Activated CD4-positive, alpha-beta memory T cell treated with anti-CD3 and anti-CD28 coated beads for 36 hours (primary cell): ENCODE data around the gene LYRM4. TPM values are rescaled to one million over a fixed set of nuclear protein-coding genes. Genes with fewer than 3 reads are reported as not detected.
A peak's percentile ranks its signal among the peaks of the same experiment; 100 is the strongest.

Source experiments
- CTCF ChIA-PET: fragments of 350-600 bp; sonication (Branson Sonifier 250); formaldehyde crosslinking; loops from one replicate; lab custom pipeline; 2021; ENCODE audit warnings: antibody characterized with exemption, inconsistent platforms; lab: Charles Lee
- POLR2A ChIA-PET: fragments of 350-600 bp; sonication (Branson Sonifier 250); formaldehyde crosslinking; loops from one replicate; lab custom pipeline; 2021; ENCODE audit warnings: antibody characterized with exemption; lab: Charles Lee
- DNase-seq: peaks from one replicate; pipeline ENCODE4 v3.0.0-alpha.2; 2020
- H3K27ac Mint-ChIP-seq: one replicate; pipeline ENCODE4 v1.8.0; 2021; ENCODE audit warnings: mixed read lengths
- H3K27me3 Mint-ChIP-seq: one replicate; pipeline ENCODE4 v1.8.0; 2021; ENCODE audit warnings: mixed read lengths
- H3K36me3 Mint-ChIP-seq: one replicate; pipeline ENCODE4 v1.8.0; 2021; ENCODE audit warnings: mixed read lengths
- H3K4me1 Mint-ChIP-seq: one replicate; pipeline ENCODE4 v1.8.0; 2021; ENCODE audit warnings: low read depth, mixed read lengths
- H3K4me3 Mint-ChIP-seq: one replicate; pipeline ENCODE4 v1.8.0; 2021; ENCODE audit warnings: mild to moderate bottlenecking, mixed read lengths
- H3K9me3 Mint-ChIP-seq: one replicate; pipeline ENCODE4 v1.8.0; 2021; ENCODE audit warnings: mixed read lengths
- intact Hi-C: fragments of 100-400 bp; cut with micrococcal nuclease; formaldehyde crosslinking; loops from one replicate; pipeline ENCODE4 v1.15.1; 2023
- total RNA-seq, 2 experiments: library from RNA; stranded (reverse); gene quantifications; one replicate each; pipeline ENCODE4 v1.2.3, GENCODE V29; 2021

Gene LYRM4
- total RNA-seq, 2 experiments from 2014 or later = 50.6 to 53.6 TPM

DNA sequence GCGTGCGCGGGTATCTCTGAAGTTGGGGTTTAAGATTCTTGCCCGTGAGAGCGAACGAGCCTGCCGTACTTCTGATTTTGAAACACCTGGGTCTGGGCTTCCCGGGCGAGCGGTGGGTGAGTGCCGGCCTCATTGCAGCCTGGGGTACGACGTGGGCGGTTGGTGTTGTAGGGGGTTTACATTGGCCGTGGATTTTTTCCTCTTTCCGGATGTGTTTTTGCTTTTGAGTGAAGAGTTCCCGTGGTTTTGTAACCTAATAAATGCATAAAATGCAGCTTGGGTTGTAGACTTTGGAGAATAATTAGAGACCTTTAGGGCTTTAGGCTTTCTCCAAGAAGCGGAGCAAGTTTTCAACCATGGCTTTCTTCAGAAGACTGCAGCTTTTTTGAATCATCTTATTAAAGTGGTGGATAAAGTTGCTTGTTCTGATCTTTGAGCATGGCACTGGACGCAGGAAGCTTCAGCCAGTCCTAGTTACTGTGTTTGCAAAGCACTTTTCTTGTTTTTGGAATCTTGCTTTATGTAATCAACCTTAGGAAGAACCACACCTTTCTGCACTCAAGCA is 877 bp upstream of the LYRM4 start:
- Mint-ChIP-seq H3K4me3 (peak overlapping the region; percentile 98), H3K36me3 (peaks cover 21% of the 10 kb centered on the region), H3K27ac (peak overlapping the region; percentile 99), H3K27me3 (no peaks in the 10 kb centered on the region), H3K4me1 (peaks cover 40% of the 10 kb centered on the region), H3K9me3 (no peaks in the 10 kb centered on the region)
- POLR2A ChIA-PET = interaction anchor here (0.9 to 3.2 kb wide), 6 partner anchors 9 to 62 kb away, joined by 3 to 30 read pairs (median 7); no protein-coding TSS in a partner anchor
- no peak for DNase-seq
- intact Hi-C loops = loop anchor here (1.0 to 10.0 kb wide), 6 partner anchors 19 to 487 kb away; partner anchors contain the start of gene CDYL
- CTCF ChIA-PET = interaction anchor here (1.1 to 6.2 kb wide), 6 partner anchors 18 to 118 kb away, joined by 3 to 50 read pairs (median 10); no protein-coding TSS in a partner anchor

DNA sequence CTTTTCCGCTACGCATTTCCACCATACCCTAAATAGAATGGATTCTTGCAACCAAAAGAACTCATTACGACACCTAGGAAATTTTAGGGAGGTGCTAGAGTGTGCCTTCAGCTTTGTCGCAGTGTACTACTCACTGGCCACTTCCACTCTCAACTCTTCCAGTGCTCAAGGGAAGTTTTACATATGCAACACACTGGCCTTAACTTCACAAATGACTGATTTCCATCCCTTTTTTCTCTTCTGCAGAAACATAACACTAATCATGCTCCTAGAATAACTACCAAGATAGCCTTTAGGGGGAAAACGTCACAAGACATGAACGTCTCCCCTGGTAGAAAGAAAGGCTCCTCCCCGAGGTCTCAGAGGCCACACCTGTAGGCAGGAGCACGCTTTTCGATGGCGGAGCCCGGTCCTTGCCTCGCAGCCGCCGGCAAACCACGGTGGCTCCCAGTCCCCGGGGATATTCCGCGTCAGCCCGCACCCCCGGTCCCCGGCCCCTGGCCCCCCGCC is 584 bp downstream of the LYRM4 start:
- H3K27me3 Mint-ChIP-seq = no peaks in the 10 kb centered on the region
- DNase-seq = peak; percentile 80
- intact Hi-C loops = loop anchor here (1.0 to 10.0 kb wide), 6 partner anchors 61 to 485 kb away; partner anchors contain the start of gene CDYL
- peaks cover 18% of the 10 kb centered on the region for H3K36me3 Mint-ChIP-seq
- ChIA-PET CTCF (interaction anchor here (0.8 to 6.2 kb wide), 6 partner anchors 20 to 116 kb away, joined by 3 to 50 read pairs (median 10); no protein-coding TSS in a partner anchor), POLR2A (interaction anchor here (0.7 to 3.2 kb wide), 6 partner anchors 10 to 80 kb away, joined by 3 to 30 read pairs (median 7); no protein-coding TSS in a partner anchor)
- no peaks in the 10 kb centered on the region for H3K9me3 Mint-ChIP-seq
- H3K27ac Mint-ChIP-seq = peak overlapping the region; percentile 99
- peaks cover 35% of the 10 kb centered on the region for H3K4me1 Mint-ChIP-seq
- H3K4me3 Mint-ChIP-seq = peak overlapping the region; percentile 98

DNA sequence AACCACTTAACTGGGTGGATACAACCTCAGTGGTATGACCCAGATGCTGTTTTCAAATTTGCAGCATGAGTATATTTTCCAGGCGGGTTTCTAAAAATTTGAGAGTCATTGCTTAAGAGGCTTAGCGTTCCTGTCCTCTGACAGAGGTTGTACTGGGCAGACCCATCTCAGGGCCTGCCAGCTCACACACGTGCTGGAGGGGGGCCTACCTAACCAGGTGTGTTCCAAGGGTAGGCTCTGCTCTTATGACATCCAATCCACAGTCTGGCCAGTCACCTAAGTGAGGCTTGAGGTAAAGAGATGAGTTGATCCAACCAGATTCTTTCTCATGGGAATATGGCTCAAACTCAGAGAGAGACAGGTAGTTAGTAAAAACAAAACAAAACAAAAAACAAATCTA is 1.3 kb downstream of the LYRM4 start:
- CTCF ChIA-PET = interaction anchor here (0.8 to 6.2 kb wide), 6 partner anchors 43 to 116 kb away, joined by 3 to 50 read pairs (median 8); no protein-coding TSS in a partner anchor
- H3K36me3 Mint-ChIP-seq = peaks cover 25% of the 10 kb centered on the region
- no peaks in the 10 kb centered on the region for H3K27me3 Mint-ChIP-seq
- H3K27ac Mint-ChIP-seq = peak overlapping the region; percentile 99
- H3K4me3 Mint-ChIP-seq = peak overlapping the region; percentile 98
- intact Hi-C loops = no loop called here
- H3K9me3 Mint-ChIP-seq = no peaks in the 10 kb centered on the region
- POLR2A ChIA-PET = interaction anchor here (1.6 to 3.2 kb wide), 3 partner anchors 20 to 43 kb away, joined by 3 to 30 read pairs (median 22); no protein-coding TSS in a partner anchor
- peaks cover 30% of the 10 kb centered on the region for H3K4me1 Mint-ChIP-seq
- no peak for DNase-seq

DNA sequence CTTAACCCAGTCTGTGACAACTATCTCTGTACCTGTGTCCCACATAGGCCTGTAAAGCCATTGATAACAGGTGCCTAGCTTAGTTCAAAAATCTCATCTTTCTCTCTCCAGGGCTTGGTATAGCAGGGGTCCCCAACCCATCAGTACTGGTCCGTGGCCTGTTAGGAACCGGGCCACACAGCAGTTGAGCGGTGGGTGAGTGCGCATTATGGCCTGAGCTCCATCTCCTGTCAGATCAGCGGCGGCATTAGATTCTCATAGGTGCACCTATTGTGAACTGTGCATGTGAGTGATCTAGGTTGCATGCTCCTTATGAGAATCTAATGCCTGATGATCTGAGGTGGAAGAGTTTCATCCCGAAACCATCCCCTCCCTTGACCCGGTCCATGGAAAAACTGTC is 3.4 kb downstream of the LYRM4 start:
- peaks cover 38% of the 10 kb centered on the region for H3K36me3 Mint-ChIP-seq
- DNase-seq = no peak
- no peak overlapping the region for H3K27ac Mint-ChIP-seq
- H3K4me3 Mint-ChIP-seq = no peak overlapping the region
- peaks cover 21% of the 10 kb centered on the region for H3K4me1 Mint-ChIP-seq
- CTCF ChIA-PET = interaction anchor here (1.7 to 6.2 kb wide), 2 partner anchors 45 to 114 kb away, joined by 8 to 50 read pairs; no protein-coding TSS in a partner anchor
- H3K27me3 Mint-ChIP-seq = no peaks in the 10 kb centered on the region
- H3K9me3 Mint-ChIP-seq = no peaks in the 10 kb centered on the region
- intact Hi-C loops = no loop called here
- POLR2A ChIA-PET = interaction anchor here (1.1 kb wide), 1 partner anchor 48 kb away, joined by 3 read pairs; no protein-coding TSS in a partner anchor

DNA sequence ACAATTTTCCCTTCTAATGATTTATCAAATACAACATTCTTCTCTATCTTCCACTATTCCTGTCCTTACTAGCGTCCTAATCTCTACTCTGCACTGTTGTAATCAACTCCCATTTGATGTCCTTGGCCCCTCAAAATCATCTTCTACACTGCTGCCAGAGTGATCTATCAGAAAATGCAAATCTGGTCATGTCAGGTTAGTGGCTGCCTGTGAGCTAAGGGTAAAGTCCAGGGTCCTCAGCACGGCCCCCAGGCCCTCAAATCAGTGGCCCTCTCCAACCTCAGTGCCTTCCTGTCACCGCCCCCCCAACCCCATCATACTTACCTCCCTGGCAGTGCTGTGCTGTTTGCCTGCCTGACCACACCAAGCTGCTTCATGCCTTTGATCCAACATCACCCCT is 3.8 kb downstream of the LYRM4 start:
- intact Hi-C loops = no loop called here
- Mint-ChIP-seq H3K9me3 (no peaks in the 10 kb centered on the region), H3K27me3 (no peaks in the 10 kb centered on the region), H3K4me1 (peaks cover 21% of the 10 kb centered on the region), H3K36me3 (peaks cover 42% of the 10 kb centered on the region), H3K4me3 (no peak overlapping the region), H3K27ac (no peak overlapping the region)
- CTCF ChIA-PET = interaction anchor here (1.7 to 6.2 kb wide), 2 partner anchors 46 to 113 kb away, joined by 8 to 50 read pairs; no protein-coding TSS in a partner anchor
- POLR2A ChIA-PET = interaction anchor here (0.6 kb wide), 1 partner anchor 8 kb away, joined by 3 read pairs; no protein-coding TSS in a partner anchor
- no peak for DNase-seq

DNA sequence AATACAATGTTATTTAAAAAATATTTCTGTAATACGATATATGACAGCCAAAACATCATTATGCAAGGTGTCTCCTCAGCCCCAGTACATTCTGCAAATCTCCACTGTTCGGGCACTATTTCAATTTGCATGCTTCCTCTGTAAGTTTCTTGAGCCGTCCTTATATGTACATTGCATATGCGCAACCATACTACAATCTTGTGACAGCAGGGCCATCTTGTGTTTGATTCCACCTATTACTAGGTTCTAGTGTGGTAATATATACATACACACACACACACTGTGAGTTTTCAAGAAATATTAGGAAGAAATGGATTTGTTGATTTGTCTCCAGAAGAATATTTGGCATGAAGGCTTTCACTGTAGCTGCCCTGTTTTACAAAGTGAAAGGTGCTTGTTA is 9.8 kb downstream of the LYRM4 start:
- Mint-ChIP-seq H3K27me3 (no peaks in the 10 kb centered on the region), H3K36me3 (peaks cover 34% of the 10 kb centered on the region), H3K27ac (no peak overlapping the region), H3K4me1 (peaks cover 2% of the 10 kb centered on the region), H3K4me3 (no peak overlapping the region), H3K9me3 (no peaks in the 10 kb centered on the region)
- POLR2A ChIA-PET = no interaction called here
- no peak for DNase-seq
- CTCF ChIA-PET = no interaction called here
- intact Hi-C loops = no loop called here

DNA sequence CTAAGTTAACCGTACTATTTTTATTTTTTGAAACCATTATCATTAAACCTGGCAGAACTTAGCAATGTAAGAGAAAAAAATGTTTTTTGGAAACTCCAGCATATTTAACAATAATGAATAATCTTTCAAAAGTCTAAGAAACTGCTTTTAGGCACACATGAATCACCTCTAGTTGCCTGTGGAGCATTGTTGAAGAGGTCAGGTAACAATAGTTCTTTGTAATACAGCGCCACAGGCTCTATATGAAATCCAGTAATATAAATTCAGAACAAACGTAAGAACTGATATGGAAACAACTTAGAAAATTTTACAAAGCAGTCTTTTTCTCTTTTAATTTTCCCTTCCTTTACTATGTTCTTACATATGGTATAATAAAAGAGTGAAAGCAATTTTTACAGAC is 10.3 kb downstream of the LYRM4 start:
- ChIA-PET CTCF (no interaction called here), POLR2A (no interaction called here)
- DNase-seq = no peak
- Mint-ChIP-seq H3K36me3 (peaks cover 34% of the 10 kb centered on the region), H3K27ac (no peak overlapping the region), H3K4me1 (peaks cover 2% of the 10 kb centered on the region), H3K9me3 (no peaks in the 10 kb centered on the region), H3K4me3 (no peak overlapping the region), H3K27me3 (no peaks in the 10 kb centered on the region)
- intact Hi-C loops = no loop called here

DNA sequence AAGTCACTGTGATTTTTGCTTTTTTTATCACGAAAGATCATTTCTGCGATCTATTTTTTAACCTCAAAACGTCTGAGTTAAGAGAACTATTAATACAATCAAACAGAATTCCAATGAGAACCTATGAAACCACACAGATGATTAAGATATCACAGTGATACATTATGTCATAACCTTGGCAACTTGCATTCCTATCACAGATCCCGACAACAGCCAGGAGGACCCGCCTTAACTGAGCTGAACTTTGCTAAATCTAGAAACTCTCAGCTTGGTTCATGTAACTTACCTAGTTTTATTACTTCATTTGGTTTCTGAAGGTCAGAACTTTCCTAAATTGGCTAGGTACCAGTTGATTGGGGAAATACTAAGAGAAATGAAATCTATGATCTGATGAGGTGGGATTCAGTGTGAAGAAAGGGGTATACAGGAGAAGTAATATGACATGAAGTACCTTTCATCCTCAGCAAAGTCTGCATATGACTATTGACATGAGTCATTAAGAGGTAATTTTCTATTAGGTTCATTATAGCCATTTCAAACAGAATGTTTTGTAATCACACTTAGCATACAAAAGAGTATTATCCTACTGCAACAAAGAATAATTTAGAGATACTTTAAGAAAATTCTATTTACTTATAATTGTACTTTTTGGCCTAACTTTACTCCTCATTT is 11.2 kb downstream of the LYRM4 start:
- CTCF ChIA-PET = no interaction called here
- no peak for DNase-seq

DNA sequence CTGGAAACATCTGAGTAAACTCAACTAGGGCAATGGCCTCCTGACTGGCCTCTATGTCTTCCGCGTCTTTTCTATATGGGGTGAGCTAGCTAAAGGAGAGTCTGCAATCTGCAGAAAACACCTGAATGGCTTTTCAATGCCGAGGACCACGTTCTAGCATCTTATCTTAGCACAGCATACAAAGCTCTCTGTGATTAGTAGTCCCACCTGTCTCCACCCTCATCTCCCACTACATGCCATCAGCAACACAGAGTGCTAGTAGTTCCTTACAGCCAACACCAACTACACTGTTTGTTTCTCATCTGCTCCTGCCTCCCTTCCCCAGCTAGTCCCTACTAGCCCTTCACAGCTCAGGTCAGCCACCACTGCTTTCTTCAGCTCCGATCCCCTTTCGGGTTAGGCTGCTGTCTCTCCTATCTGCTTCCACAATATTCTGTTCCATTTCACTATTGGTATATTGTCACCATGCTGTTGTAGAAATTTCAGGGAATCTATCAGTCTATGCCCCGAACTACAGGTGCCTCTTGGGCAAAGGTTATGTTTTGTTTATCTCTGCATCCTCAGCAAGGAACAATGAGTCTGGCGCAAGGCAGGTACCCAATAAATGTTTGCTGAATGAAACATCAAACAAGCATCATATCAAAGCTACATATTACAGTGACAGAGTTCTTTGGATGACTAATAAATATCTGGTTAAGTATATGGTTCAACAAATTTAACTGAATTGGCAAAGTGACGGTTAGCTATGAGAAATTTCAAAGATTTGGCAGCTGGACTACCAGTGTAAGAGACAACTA is 12.2 kb downstream of the LYRM4 start:
- POLR2A ChIA-PET = interaction anchor here (0.7 kb wide), 1 partner anchor 53 kb away, joined by 3 read pairs; no protein-coding TSS in a partner anchor
- CTCF ChIA-PET = interaction anchor here (0.6 kb wide), 1 partner anchor 8 kb away, joined by 4 read pairs; no protein-coding TSS in a partner anchor
- Mint-ChIP-seq H3K4me1 (peaks cover 2% of the 10 kb centered on the region), H3K4me3 (no peak overlapping the region), H3K36me3 (peaks cover 27% of the 10 kb centered on the region), H3K27ac (no peak overlapping the region), H3K27me3 (no peaks in the 10 kb centered on the region), H3K9me3 (no peaks in the 10 kb centered on the region)
- DNase-seq = no peak
- intact Hi-C loops = loop anchor here (5.0 kb wide), 1 partner anchor 36 kb away; no protein-coding TSS in a partner anchor

More for the DNA sequence above, 11.2 kb downstream of the LYRM4 start:
- H3K27ac Mint-ChIP-seq = no peak overlapping the region
- peaks cover 2% of the 10 kb centered on the region for H3K4me1 Mint-ChIP-seq
- no peaks in the 10 kb centered on the region for H3K9me3 Mint-ChIP-seq
- intact Hi-C loops = loop anchor here (5.0 kb wide), 1 partner anchor 37 kb away; no protein-coding TSS in a partner anchor
- H3K4me3 Mint-ChIP-seq = no peak overlapping the region
- POLR2A ChIA-PET = no interaction called here
- no peaks in the 10 kb centered on the region for H3K27me3 Mint-ChIP-seq
- H3K36me3 Mint-ChIP-seq = peaks cover 32% of the 10 kb centered on the region

DNA sequence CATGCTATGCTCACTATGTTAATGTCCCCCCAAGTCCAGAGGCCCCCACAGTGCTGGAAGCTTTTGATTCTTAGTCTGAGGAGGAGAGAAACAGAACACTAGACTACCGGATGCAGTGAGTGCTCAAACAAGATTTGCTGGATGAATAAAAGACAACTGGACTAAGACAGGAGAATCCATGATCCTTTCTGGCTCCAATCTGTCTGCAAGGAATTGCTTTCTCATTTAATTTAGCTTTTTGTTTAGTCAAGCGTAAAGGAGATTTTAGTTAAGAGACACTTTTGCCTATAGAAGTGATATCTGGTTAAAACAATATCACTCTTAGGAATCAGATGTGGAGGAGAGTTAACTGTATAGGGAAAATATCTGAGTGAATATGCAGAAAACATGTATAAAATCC is 13.5 kb downstream of the LYRM4 start:
- Mint-ChIP-seq H3K4me1 (peaks cover 2% of the 10 kb centered on the region), H3K4me3 (no peak overlapping the region), H3K36me3 (peaks cover 19% of the 10 kb centered on the region), H3K27ac (no peak overlapping the region), H3K9me3 (no peaks in the 10 kb centered on the region), H3K27me3 (no peaks in the 10 kb centered on the region)
- POLR2A ChIA-PET = no interaction called here
- intact Hi-C loops = loop anchor here (5.0 kb wide), 1 partner anchor 35 kb away; no protein-coding TSS in a partner anchor
- no peak for DNase-seq
- CTCF ChIA-PET = no interaction called here
